Hematopoietic multipotent progenitor cell treated with erythropoietin and hydrocortisone succinate and interleukin-3 and kit ligand, for 15 days (in vitro differentiated cells): ENCODE data around the gene TSKS.

ENCODE experiments used
- DNase-seq: peaks from one replicate; pipeline ENCODE4 v3.0.0-alpha.2; 2015; ENCODE audit warnings: low spot score

Gene TSKS

DNA sequence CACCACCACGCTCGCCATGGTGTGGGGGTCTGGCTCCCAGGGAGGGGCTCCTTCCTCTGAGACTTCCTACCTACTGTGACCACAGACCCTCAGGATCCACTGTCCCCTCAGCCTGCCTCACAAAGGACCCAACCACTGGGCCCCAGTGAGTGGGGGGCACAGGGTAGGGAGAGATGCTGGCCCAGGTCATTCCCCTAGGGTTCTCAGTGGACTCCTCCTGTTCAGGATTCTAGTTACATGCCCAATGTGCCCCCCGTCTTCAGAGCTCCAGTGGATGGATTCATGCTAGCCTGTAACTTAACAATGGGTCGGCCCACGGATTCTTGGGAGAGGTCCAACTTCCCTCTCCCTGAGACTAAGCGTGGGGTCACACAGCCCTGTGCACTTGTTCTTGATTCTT is at the start of gene TSKS:
TSKS (minus strand) TSS at position 77 of the 400 bp plus-strand sequence; CDS start at position 18, 59 bp downstream.
- no peak for DNase-seq

GRCh38 chr19:49812452-49812996 is 49.4 kb upstream of the TSKS start:
- no peak for DNase-seq

DNA sequence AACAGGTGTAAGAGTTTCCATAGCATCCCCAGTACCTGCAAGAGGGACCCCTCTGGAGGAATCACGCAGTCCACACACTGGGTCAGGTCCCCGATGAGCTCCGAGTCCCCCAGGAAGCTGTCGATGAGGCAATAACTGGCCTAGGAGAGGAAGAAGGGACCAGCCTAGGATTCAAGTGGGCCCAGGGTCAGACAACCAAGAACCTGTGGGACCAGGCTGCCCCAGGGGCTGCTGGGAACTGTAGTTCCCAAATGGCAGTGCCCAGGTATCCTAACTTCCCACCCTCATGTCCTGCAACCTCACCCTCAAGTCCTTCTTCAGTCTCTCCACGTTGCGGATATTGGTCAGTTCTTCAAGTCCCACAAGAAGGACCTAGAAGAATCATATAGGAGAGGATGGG is 48.2 kb upstream of the TSKS start:
- DNase-seq, result no peak

DNA sequence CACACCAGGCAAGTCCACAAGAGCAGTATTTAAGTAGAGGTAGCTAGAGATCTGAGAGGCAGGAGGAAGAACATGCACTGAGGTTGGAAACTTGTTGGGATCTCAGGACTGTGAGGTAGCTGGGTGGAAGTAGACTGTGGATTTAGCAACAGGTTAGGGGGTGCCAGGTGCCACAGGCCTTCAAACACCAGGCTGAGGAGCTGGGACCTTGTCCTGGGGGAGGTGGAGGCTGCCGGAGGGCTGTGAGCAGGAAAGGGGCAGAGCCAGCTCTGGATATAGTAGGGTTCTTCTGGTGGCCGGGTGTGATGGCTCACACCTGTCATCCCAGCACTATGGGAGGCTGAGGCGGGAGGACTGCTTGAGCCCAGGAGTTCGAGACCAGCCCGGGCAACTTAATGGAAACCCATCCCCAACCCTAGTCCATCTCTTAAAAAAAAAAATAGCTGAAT is 46.9 kb upstream of the TSKS start:
- no peak for DNase-seq

- peak; percentile 56 for DNase-seq
Measured at GRCh38 chr19:49809160-49809940, 46.2 kb upstream of the TSKS start.

DNA sequence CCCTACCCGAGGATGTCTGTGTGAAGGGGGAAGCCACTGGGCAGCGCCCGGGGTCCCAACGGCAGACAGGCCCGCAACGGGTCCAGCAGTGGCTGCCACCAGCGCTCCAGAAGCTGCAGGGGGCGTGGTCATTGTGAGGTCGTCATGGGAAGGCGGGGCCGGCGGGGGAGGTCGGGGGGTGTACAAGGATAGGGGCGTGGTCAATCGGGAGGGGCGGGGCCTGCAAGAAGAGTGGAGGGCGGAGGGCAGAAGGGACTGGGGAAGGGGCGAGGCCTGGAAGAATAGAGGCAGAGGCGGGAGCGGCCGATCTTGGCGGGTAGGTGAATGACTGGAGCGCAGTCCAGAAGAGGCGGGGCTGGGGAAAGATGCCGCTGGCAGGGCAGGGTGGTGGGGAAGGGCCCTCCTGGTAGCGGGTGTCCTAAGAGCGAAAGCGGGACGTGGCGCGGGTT is 45.6 kb upstream of the TSKS start:
- peak; percentile 90 for DNase-seq

- DNase-seq, result no peak
Measured at GRCh38 chr19:49807904-49808675, 45.0 kb upstream of the TSKS start.

DNA sequence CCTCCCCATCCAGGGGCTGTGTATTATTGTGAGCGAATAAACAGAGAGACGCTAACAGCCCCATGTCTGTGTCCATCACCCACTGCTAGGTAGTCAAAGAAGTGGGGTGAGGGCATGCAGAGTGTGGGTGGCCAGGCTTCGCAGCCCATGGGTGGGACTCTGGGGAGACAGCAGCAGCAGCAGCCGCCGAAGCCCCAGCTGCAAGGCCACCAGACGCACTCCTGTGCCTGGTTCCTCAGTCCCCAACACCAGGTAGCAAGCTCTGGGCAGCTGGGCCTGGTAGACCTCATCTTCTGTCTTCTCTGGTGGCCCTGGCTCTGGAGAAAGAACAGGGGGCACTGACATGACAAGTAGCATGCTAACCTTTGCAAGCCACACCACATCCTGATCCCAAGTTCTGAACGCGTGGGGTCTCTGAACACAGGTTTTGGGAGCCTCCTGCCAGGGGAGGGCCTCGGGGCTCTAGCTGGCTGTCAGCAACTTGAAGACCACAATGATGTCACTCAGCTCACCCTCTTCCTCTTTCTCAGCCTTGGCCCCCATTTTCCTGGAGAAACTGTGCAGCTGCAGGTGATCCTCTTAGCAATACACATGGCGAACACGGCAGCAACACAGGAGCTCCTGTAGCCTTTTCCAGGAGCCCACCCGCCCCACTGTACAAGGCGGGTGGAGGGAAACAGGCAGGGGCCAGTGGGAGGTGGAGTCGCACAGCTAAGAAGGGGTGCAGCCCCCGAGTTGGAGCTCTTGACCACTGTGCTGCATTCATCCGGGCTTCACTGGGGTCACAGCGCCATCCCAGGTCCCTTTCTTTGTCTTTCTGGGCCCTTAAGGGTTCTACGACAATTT is 44.2 kb upstream of the TSKS start:
- DNase-seq, result no peak

- DNase-seq, result no peak
Measured at GRCh38 chr19:49806620-49806959, 43.5 kb upstream of the TSKS start.

DNA sequence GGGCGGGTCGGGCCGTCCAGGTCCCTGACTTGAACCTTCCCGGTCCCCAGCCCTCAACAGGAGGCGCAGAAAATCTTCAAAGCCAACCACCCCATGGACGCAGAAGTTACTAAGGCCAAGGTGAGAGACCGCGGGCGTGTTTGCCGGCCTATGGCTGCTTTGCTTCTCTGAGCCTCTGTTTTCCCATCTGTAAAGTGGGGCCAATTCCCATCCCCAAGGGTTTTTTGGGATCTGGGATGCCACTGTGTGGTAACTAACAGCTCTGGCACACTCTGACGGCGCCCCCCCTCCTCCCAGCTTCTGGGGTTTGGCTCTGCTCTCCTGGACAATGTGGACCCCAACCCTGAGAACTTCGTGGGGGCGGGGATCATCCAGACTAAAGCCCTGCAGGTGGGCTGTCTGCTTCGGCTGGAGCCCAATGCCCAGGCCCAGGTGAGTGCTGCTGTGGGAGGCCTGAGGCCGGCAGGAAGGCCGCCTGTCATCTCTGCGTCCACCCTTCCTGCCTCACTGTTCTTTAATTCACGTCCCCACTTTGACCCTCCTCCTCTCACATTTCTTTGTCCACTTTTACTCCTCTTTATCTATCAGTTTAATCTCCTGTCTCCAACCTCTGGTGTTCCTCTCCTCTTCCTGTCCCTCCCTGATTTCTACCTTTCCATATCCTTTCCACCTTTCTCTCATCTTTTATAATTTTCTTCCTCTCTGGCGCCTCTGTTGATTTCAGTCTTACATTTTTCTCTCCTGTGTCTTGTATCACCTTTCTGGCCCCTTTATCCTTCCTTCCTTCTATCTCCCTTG is 42.9 kb upstream of the TSKS start:
- no peak for DNase-seq

DNA sequence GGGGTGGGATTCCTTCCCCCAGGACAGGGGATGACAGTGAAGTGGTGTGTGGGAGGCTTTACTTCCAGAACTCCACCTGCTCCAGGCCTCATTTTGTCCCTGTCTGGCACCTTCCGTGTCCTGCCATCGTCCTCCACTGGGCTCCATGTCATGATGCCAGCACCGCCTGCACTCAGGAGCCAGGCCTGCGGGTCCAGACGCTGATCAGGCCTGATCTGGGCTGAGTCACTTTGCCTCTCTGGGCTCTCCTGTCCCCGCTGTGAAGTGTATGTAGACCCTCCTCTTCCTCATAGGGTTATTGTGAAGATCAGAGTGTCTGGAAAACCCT is 40.4 kb upstream of the TSKS start:
- DNase-seq, result no peak

GRCh38 chr19:49802836-49803528 is 39.9 kb upstream of the TSKS start:
- no peak for DNase-seq

- DNase-seq, result no peak
Measured at GRCh38 chr19:49801966-49802661, 39.0 kb upstream of the TSKS start.

DNA sequence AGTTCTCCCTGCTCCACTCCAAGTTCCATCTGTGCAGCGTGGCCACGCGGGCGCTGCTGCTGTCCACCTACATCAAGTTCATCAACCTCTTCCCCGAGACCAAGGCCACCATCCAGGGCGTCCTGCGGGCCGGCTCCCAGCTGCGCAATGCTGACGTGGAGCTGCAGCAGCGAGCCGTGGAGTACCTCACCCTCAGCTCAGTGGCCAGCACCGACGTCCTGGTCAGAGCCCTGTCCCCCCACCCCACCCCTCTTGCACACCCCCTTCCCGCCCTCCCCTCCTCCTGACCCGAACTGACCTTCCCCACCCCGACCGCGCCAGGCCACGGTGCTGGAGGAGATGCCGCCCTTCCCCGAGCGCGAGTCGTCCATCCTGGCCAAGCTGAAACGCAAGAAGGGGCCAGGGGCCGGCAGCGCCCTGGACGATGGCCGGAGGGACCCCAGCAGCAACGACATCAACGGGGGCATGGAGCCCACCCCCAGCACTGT is 38.3 kb upstream of the TSKS start:
- no peak for DNase-seq

DNA sequence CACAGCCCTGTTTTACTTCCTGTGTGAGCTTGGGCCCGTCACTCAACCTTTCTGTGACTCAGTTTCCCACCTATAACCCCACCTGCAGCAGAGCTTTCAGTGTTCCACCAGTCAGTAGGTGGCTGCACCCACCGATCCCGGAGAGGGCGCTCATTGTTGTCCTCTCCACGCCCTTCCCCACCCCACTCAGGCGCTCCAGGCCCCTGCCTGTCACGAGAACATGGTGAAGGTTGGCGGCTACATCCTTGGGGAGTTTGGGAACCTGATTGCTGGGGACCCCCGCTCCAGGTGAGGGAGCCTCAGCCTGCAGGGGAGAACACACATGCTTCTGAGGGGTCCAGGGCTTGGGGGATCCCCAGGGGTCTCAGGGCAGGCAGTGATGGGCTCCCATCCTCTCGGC is 37.7 kb upstream of the TSKS start:
- DNase-seq, result no peak

DNA sequence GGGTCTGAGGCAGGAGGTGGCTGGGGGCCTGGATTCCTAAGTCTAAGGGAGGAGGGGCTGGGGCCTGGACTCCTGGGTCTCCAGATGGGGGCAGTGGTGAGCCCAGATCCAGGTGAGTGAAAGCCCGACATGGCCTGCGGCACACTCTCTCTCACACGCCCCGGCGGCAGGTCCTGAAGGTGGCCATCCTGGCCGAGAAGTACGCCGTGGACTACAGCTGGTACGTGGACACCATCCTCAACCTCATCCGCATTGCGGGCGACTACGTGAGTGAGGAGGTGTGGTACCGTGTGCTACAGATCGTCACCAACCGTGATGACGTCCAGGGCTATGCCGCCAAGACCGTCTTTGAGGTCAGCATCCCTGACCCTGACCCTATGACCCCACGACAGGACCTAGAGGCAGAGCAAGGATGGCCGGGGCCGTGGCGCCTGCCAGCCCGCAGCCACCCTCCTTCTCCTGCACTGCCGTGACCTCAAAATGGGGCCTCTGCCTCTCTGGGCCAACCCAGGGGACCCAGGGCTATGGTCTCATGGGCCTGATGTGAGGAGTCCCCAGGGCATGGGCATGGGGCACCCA is 36.8 kb upstream of the TSKS start:
- DNase-seq, result no peak

DNA sequence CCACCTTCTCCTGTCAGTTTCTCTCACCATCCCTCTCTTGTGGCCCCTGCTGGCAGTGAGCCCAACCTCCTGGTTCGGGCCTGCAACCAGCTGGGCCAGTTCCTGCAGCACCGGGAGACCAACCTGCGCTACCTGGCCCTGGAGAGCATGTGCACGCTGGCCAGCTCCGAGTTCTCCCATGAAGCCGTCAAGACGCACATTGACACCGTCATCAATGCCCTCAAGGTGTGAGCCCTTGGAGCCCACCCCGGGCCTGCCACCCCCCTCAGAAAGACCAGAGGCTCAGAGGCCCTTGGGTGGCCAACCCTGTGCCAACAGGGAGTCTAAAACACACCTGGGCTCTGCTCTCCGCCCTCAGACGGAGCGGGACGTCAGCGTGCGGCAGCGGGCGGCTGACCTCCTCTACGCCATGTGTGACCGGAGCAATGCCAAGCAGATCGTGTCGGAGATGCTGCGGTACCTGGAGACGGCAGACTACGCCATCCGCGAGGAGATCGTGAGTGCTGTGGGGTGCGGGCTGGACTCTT is 36.2 kb upstream of the TSKS start:
- DNase-seq, result no peak

DNA sequence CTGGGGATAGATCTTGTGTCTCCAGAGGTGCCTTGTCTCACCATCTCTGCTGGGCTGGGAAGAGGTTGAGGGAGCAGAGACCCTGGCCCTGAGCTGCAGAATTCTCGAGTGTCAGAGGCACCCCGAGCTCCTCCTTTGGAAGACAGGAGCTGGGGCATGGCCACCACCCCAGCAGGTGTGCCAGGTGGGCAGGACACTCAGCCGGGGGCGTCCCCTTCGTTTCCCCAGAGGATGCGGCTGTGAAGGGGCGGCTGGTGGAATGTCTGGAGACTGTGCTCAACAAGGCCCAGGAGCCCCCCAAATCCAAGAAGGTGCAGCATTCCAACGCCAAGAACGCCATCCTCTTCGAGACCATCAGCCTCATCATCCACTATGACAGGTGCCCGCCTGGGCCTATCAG is 35.5 kb upstream of the TSKS start:
- DNase-seq, result no peak

GRCh38 chr19:49795615-49796014 is 32.5 kb upstream of the TSKS start:
- no peak for DNase-seq

- DNase-seq, result no peak
Measured at GRCh38 chr19:49793561-49793840, 30.4 kb upstream of the TSKS start.
